Activated T-cell treated with anti-CD3 and anti-CD28 coated beads, Interleukin-2, amount 50 U/mL, for 24 hours (primary cell): Measurements from ENCODE around the gene SIRT4.

ENCODE experiments used
- DNase-seq: peaks from one replicate; pipeline ENCODE4 v3.0.0-alpha.2; 2020
- H3K27ac Mint-ChIP-seq: 2 replicates; pipeline ENCODE4 v1.8.0; 2020; ENCODE audit warnings: mild to moderate bottlenecking, mixed read lengths
- H3K27me3 Mint-ChIP-seq: 2 replicates; pipeline ENCODE4 v1.8.0; 2020; ENCODE audit warnings: mixed read lengths
- H3K36me3 Mint-ChIP-seq: 2 replicates; pipeline ENCODE4 v1.8.0; 2020; ENCODE audit warnings: low read depth, mixed read lengths
- H3K4me1 Mint-ChIP-seq: 2 replicates; pipeline ENCODE4 v1.8.0; 2020; ENCODE audit warnings: low read depth, mixed read lengths
- H3K4me3 Mint-ChIP-seq: 2 replicates; pipeline ENCODE4 v1.8.0; 2020; ENCODE audit warnings: mild to moderate bottlenecking, moderate library complexity, mixed read lengths
- H3K9me3 Mint-ChIP-seq: 2 replicates; pipeline ENCODE4 v1.8.0; 2020; ENCODE audit warnings: mixed read lengths

Gene SIRT4

DNA sequence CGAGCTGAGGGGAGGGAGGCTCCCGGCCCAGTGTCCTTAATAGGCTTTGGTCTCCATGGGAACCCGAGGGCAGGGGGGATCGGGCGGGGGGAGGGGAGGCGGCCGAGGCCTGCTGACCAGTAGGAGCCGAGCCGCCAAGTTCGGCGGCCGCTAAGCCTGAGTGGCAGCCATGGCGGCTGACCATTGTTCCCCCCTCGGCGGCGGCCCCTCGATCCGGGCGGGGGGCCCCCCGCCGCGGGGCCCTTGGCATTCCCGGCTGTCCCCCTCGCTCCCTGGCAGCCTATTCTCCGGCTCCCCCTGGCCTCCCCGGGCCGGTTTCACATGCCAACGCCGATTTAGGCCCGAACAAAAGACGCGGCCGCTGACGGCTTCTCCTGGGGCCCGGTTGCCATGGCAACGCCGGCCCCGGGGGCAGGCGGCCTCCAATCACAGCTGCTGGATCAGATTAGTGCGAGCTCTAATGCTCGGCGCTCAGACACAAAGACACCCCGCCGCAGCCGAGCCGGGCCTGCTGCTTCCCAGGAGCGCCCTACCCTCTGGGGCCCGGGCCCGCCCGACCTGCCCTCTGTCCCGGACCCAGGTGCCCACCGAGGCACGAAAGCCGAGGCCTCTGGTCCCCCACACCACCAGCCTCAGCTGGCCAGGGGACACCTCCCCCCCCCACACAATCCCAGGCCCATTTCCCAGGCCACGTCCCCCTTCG is 59.5 kb downstream of the SIRT4 start:
- H3K9me3 Mint-ChIP-seq: no peaks in the 10 kb centered on the region
- no peaks in the 10 kb centered on the region for H3K36me3 Mint-ChIP-seq
- H3K4me1 Mint-ChIP-seq: peaks cover 3% of the 10 kb centered on the region
- H3K4me3 Mint-ChIP-seq: peak overlapping the region; percentile 18
- no peak overlapping the region for H3K27ac Mint-ChIP-seq
- DNase-seq: no peak
- H3K27me3 Mint-ChIP-seq: peaks cover 79% of the 10 kb centered on the region
